HCT116 (cell line): ENCODE measurements around the gene FTO. TPM values are rescaled to one million over a fixed set of nuclear protein-coding genes. Genes with fewer than 3 reads are reported as not detected.

ENCODE experiments used
- ATAC-seq: fragments of 200-7000 bp; cut with Tn5 transposase; 2 replicates; pipeline ENCODE4 v1.9.1; 2020; ENCODE audit warnings: mild to moderate bottlenecking, moderate library complexity
- BruUV-seq: library from RNA; stranded (reverse); fragments of 400-500 nt; replicated peaks from 2 replicates; lab custom pipeline; 2021; lab: Mats Ljungman, UMichigan
- CTCF ChIA-PET: fragments of 300-600 bp; sonication (Branson Sonifier 250); formaldehyde crosslinking; loops from one replicate; lab custom pipeline; 2021; ENCODE audit warnings: antibody characterized with exemption; lab: Charles Lee
- POLR2A ChIA-PET: fragments of 300-600, 350-600 bp; sonication (Branson Sonifier 250); formaldehyde crosslinking; loops from one replicate; lab custom pipeline; 2021; ENCODE audit warnings: antibody characterized with exemption; lab: Charles Lee
- RAD21 ChIA-PET, 2 experiments: fragments of 300-600 bp; sonication (Branson Sonifier 250); formaldehyde crosslinking; loops; one replicate each; lab custom pipeline; 2023; ENCODE audit warnings: low total read pairs in 2 of 2; ENCODE audit not compliant: uncharacterized antibody in 2 of 2, unreplicated experiment in 2 of 2, low non-redundant PET in 1 of 2; lab: Charles Lee
- DNase-seq: peaks from one replicate; pipeline ENCODE4 v3.0.0-alpha.2; 2010; ENCODE audit warnings: low read depth, low spot score
- H2AFZ ChIP-seq: fragments of 200-600 bp; shearing (Covaris generic), sonication (generic); 2 replicates; pipeline ENCODE4 v1.6.1; 2017; ENCODE audit warnings: low read depth, mixed run types, mixed read lengths, antibody characterized with exemption, low read length; ENCODE audit not compliant: poor library complexity, severe bottlenecking
- H3K27ac ChIP-seq: 2 replicates; pipeline ENCODE4 v1.5.1; 2012; ENCODE audit warnings: low read depth, low read length
- H3K27me3 ChIP-seq: fragments of 200-600 bp; sonication (generic); 2 replicates; pipeline ENCODE4 v1.6.1; 2016; ENCODE audit warnings: mixed run types, low read length, mixed read lengths; ENCODE audit not compliant: insufficient read depth
- H3K36me3 ChIP-seq, 2 experiments: fragments of 200-500 bp in 1 of 2; fragments of 200-600 bp in 1 of 2; sonication (Bioruptor generic) in 1 of 2; sonication (generic) in 1 of 2; 2 replicates each; pipeline versions ENCODE4 v1.5.1 to v1.6.1; 2014 to 2016; ENCODE audit warnings: low read length in 2 of 2, inconsistent platforms in 1 of 2, mixed read lengths in 1 of 2, mixed run types in 1 of 2; ENCODE audit not compliant: insufficient read depth in 2 of 2, control insufficient read depth in 1 of 2
- H3K4me1 ChIP-seq, 2 experiments: fragments of 200-600 bp in 1 of 2; sonication (generic) in 1 of 2; 2 replicates each; pipeline versions ENCODE4 v1.5.1 to v1.6.1; 2012 to 2017; ENCODE audit warnings: low read length in 2 of 2, inconsistent platforms in 1 of 2, mild to moderate bottlenecking in 1 of 2, mixed read lengths in 1 of 2, mixed run types in 1 of 2, moderate library complexity in 1 of 2; ENCODE audit not compliant: insufficient read depth in 2 of 2, control insufficient read depth in 1 of 2
- H3K4me2 ChIP-seq: fragments of 200-600 bp; sonication (generic); 2 replicates; pipeline ENCODE4 v1.6.1; 2017; ENCODE audit warnings: mixed run types, low read length, mixed read lengths
- H3K4me3 ChIP-seq, 2 experiments: fragments of 200-600 bp in 1 of 2; sonication (generic) in 1 of 2; replicated peaks in 1 of 2; 2 replicates each; pipeline ENCODE4 v1.5.1; 2011 to 2016; ENCODE audit warnings: low read length in 2 of 2, control low read depth in 1 of 2, low read depth in 1 of 2, mild to moderate bottlenecking in 1 of 2, mixed read lengths in 1 of 2, mixed run types in 1 of 2
- H3K79me2 ChIP-seq: fragments of 200-600 bp; sonication (generic); 2 replicates; pipeline ENCODE4 v1.6.1; 2017; ENCODE audit warnings: mild to moderate bottlenecking, mixed run types, low read length, moderate library complexity, mixed read lengths; ENCODE audit not compliant: insufficient read depth
- H3K9ac ChIP-seq: fragments of 200-600 bp; sonication (generic); 2 replicates; pipeline ENCODE4 v1.6.1; 2016; ENCODE audit warnings: low read length, mixed read lengths
- H3K9me2 ChIP-seq: fragments of 200-600 bp; sonication (generic), shearing (Covaris generic); 2 replicates; pipeline ENCODE4 v1.6.1; 2017; ENCODE audit warnings: mixed run types, mild to moderate bottlenecking, moderate library complexity; ENCODE audit not compliant: insufficient read depth
- H3K9me3 ChIP-seq, 2 experiments: fragments of 200-500 bp in 1 of 2; fragments of 200-600 bp in 1 of 2; sonication (Bioruptor generic) in 1 of 2; sonication (generic) in 1 of 2; 2 replicates each; pipeline ENCODE4 v1.6.1; 2014 to 2017; ENCODE audit warnings: low read length in 2 of 2, mixed read lengths in 2 of 2, inconsistent platforms in 1 of 2, low read depth in 1 of 2, mild to moderate bottlenecking in 1 of 2, mixed run types in 1 of 2, moderate library complexity in 1 of 2; ENCODE audit not compliant: control insufficient read depth in 1 of 2, insufficient read depth in 1 of 2
- H4K20me1 ChIP-seq: fragments of 200-600 bp; sonication (generic), shearing (Covaris generic); 2 replicates; pipeline ENCODE4 v1.6.1; 2017; ENCODE audit warnings: mixed run types, mild to moderate bottlenecking, moderate library complexity; ENCODE audit not compliant: insufficient read depth
- CEBPB ChIP-seq: IDR thresholded peaks from 2 replicates; pipeline ENCODE4 v1.6.1; 2012; ENCODE audit warnings: low read depth
- EZH2 ChIP-seq: fragments of 200-600 bp; sonication (generic); IDR thresholded peaks from 2 replicates; pipeline ENCODE4 v1.6.1; 2017; ENCODE audit warnings: antibody characterized with exemption, mixed run types
- FOSL1 ChIP-seq: IDR thresholded peaks from 2 replicates; pipeline ENCODE4 v1.6.1; 2012; ENCODE audit warnings: low read depth
- JUND ChIP-seq: IDR thresholded peaks from 2 replicates; pipeline ENCODE4 v1.6.1; 2012
- MAX ChIP-seq: IDR thresholded peaks from 2 replicates; pipeline ENCODE4 v1.6.1; 2012
- RAD21 ChIP-seq: IDR thresholded peaks from 2 replicates; pipeline ENCODE4 v1.6.1; 2012; ENCODE audit warnings: low read depth, mild to moderate bottlenecking
- SRF ChIP-seq: IDR thresholded peaks from 2 replicates; pipeline ENCODE4 v1.6.1; 2012; ENCODE audit warnings: low read depth
- ZBTB33 ChIP-seq: IDR thresholded peaks from 2 replicates; pipeline ENCODE4 v1.6.1; 2011; ENCODE audit warnings: mild to moderate bottlenecking, low read length, moderate library complexity; ENCODE audit not compliant: insufficient replicate concordance; ENCODE audit errors: extremely low read depth
- ZNF274 ChIP-seq: fragments of 200-500 bp; sonication (Bioruptor generic); IDR thresholded peaks from 2 replicates; pipeline ENCODE4 v1.6.1; 2014; ENCODE audit warnings: mild to moderate bottlenecking, low read depth, low read length, inconsistent platforms
- intact Hi-C: fragments of 100-400 bp; cut with micrococcal nuclease; formaldehyde crosslinking; loops from 2 replicates; pipeline ENCODE4 v1.10.0; 2022
- total RNA-seq: library from RNA; stranded (reverse); gene quantifications from one replicate; pipeline ENCODE4 v1.2.1, GENCODE V29; 2021; ENCODE audit not compliant: unreplicated experiment

The FTO gene
- total RNA-seq, 1 experiment from 2014 or later, result 55.2 TPM

- H3K4me3 ChIP-seq, result no peak overlapping the region
- H4K20me1 ChIP-seq, result no peaks in the 10 kb centered on the region
- no peak overlapping the region for H3K27ac ChIP-seq
- DNase-seq (no peak), ATAC-seq (no peak)
- H3K36me3 ChIP-seq, result no peaks in the 10 kb centered on the region
- no peaks in the 10 kb centered on the region for H3K9me3 ChIP-seq
- H2AFZ ChIP-seq, result no peak overlapping the region
- TF ChIP-seq MAX, result no peak
- no peak for TF ChIP-seq RAD21
- no peak for TF ChIP-seq EZH2
- TF ChIP-seq CEBPB, result no peak
- no peak for TF ChIP-seq ZNF274
- no peak for TF ChIP-seq SRF
- TF ChIP-seq JUND, result no peak
- TF ChIP-seq ZBTB33, result no peak
- TF ChIP-seq FOSL1, result no peak
- TF ChIP-seq, all 23 proteins: peak for 0
- Histone ChIP-seq H3K9me2 (no peaks in the 10 kb centered on the region), H3K4me1 (peaks cover 8 to 13% of the 10 kb centered on the region in 2 experiments; a peak in 3 of 4 replicates), H3K4me2 (no peak overlapping the region), H3K9ac (no peak overlapping the region), H3K27me3 (no peaks in the 10 kb centered on the region), H3K79me2 (peaks cover 11% of the 10 kb centered on the region; the same call in 1 of the 2 replicates)
- CTCF ChIA-PET, result interaction anchor here (4.4 kb wide), 1 partner anchor 12 kb away, joined by 24 read pairs; no protein-coding TSS in a partner anchor
- RAD21 ChIA-PET, result no interaction called here
- intact Hi-C loops, result no loop called here
- BruUV-seq, result no TSS peak
- POLR2A ChIA-PET, result no interaction called here
Measured at GRCh38 chr16:53756275-53756996, 52.5 kb downstream of the FTO start.
